SK-N-SH (cell line): ENCODE data around the gene MBD6. TPM values are rescaled to one million over a fixed set of nuclear protein-coding genes. Genes with fewer than 3 reads are reported as not detected.

Experiments used
- CTCF ChIA-PET: fragments of 300-600, 350-600 bp; formaldehyde crosslinking; extraction: SDS; loops from one replicate; lab custom pipeline; 2021; lab: Yijun Ruan, JAX
- POLR2A ChIA-PET: fragments of 350-600 bp; sonication (Branson Sonifier 250); formaldehyde crosslinking; extraction: SDS; loops from one replicate; lab custom pipeline; 2020; ENCODE audit warnings: antibody characterized with exemption, inconsistent platforms; lab: Yijun Ruan, JAX
- DNase-seq: peaks from one replicate; pipeline ENCODE4 v3.0.0; 2012
- H2AFZ ChIP-seq: fragments of 200-600 bp; sonication (generic); 2 replicates; pipeline ENCODE4 v1.8.1; 2016; ENCODE audit warnings: antibody characterized with exemption, mild to moderate bottlenecking, low read depth
- H3F3A ChIP-seq: fragments of 200-600 bp; sonication (generic); replicated peaks from 2 replicates; pipeline ENCODE3; 2016; ENCODE audit warnings: antibody characterized with exemption, mild to moderate bottlenecking; ENCODE audit not compliant: insufficient read depth
- H3K27ac ChIP-seq, 2 experiments: fragments of 200-500 bp in 1 of 2; fragments of 200-600 bp in 1 of 2; sonication (Bioruptor generic) in 1 of 2; sonication (generic), shearing (Covaris generic) in 1 of 2; 2 replicates each; pipeline versions ENCODE4 v1.5.1 to v1.6.1; 2014 to 2016; ENCODE audit warnings: low read depth in 2 of 2, inconsistent platforms in 1 of 2, low read length in 1 of 2, mild to moderate bottlenecking in 1 of 2, mixed read lengths in 1 of 2
- H3K27me3 ChIP-seq: fragments of 200-600 bp; sonication (generic), shearing (Covaris generic); 2 replicates; pipeline ENCODE4 v1.6.1; 2016; ENCODE audit warnings: mixed run types; ENCODE audit not compliant: insufficient read depth
- H3K36me3 ChIP-seq, 2 experiments: fragments of 200-500 bp in 1 of 2; fragments of 200-600 bp in 1 of 2; sonication (Bioruptor generic) in 1 of 2; sonication (generic) in 1 of 2; replicated peaks in 1 of 2; 2 replicates each; pipeline versions ENCODE3 to v1.5.1; 2014 to 2016; ENCODE audit warnings: low read length in 1 of 2, mild to moderate bottlenecking in 1 of 2; ENCODE audit not compliant: insufficient read depth in 2 of 2, control insufficient read depth in 1 of 2
- H3K4me1 ChIP-seq, 2 experiments: fragments of 200-500 bp in 1 of 2; fragments of 200-600 bp in 1 of 2; sonication (Bioruptor generic) in 1 of 2; sonication (generic), shearing (Covaris generic) in 1 of 2; 2 replicates each; pipeline versions ENCODE4 v1.5.1 to v1.6.1; 2014 to 2016; ENCODE audit warnings: low read depth in 1 of 2, low read length in 1 of 2, mixed run types in 1 of 2; ENCODE audit not compliant: insufficient read depth in 2 of 2, control insufficient read depth in 1 of 2
- H3K4me2 ChIP-seq: fragments of 200-600 bp; sonication (generic), shearing (Covaris generic); 2 replicates; pipeline ENCODE4 v1.6.1; 2017; ENCODE audit warnings: mixed run types
- H3K4me3 ChIP-seq, 2 experiments: fragments of 200-500 bp in 1 of 2; fragments of 200-600 bp in 1 of 2; sonication (Bioruptor generic) in 1 of 2; sonication (generic), shearing (Covaris generic) in 1 of 2; 2 replicates each; pipeline versions ENCODE4 v1.5.1 to v1.8.1; 2014 to 2016; ENCODE audit warnings: low read depth in 2 of 2, inconsistent platforms in 1 of 2, low read length in 1 of 2, mild to moderate bottlenecking in 1 of 2, mixed read lengths in 1 of 2, moderate library complexity in 1 of 2
- H3K79me2 ChIP-seq: fragments of 200-600 bp; sonication (generic); 2 replicates; pipeline ENCODE4 v1.8.1; 2017; ENCODE audit warnings: mild to moderate bottlenecking; ENCODE audit not compliant: insufficient read depth
- H3K9ac ChIP-seq: fragments of 200-600 bp; sonication (generic); 2 replicates; pipeline ENCODE4 v1.6.1; 2017; ENCODE audit warnings: mixed run types
- H3K9me2 ChIP-seq: fragments of 200-600 bp; sonication (generic); 2 replicates; pipeline ENCODE4 v1.6.1; 2017; ENCODE audit warnings: mixed run types
- H3K9me3 ChIP-seq: fragments of 200-600 bp; sonication (generic); 2 replicates; pipeline ENCODE4 v1.6.1; 2017; ENCODE audit warnings: mixed run types, mild to moderate bottlenecking, moderate library complexity
- H4K20me1 ChIP-seq: fragments of 200-600 bp; sonication (generic); 2 replicates; pipeline ENCODE4 v1.6.1; 2017; ENCODE audit warnings: mild to moderate bottlenecking, mixed run types; ENCODE audit not compliant: insufficient read depth
- EP300 ChIP-seq, 2 experiments: IDR thresholded peaks; 2 replicates each; pipeline versions ENCODE4 v1.4.0 to v1.6.1; 2012; ENCODE audit warnings: borderline replicate concordance in 1 of 2, low read depth in 1 of 2, low read length in 1 of 2
- FOXJ3 ChIP-seq: sonication (generic); formaldehyde crosslinking; IDR thresholded peaks from 2 replicates; pipeline ENCODE4 v1.5.1; 2020; ENCODE audit warnings: mild to moderate bottlenecking, missing genetic modification reagents
- GATA2 ChIP-seq: sonication (generic); formaldehyde crosslinking; IDR thresholded peaks from 2 replicates; pipeline ENCODE4 v1.5.0; 2020; ENCODE audit warnings: mild to moderate bottlenecking, missing genetic modification reagents
- MEF2A ChIP-seq: IDR thresholded peaks from 2 replicates; pipeline ENCODE4 v1.4.0; 2012; ENCODE audit warnings: low read depth, borderline replicate concordance
- MXI1 ChIP-seq: IDR thresholded peaks from 2 replicates; pipeline ENCODE4 v1.6.1; 2012; ENCODE audit warnings: mild to moderate bottlenecking, low read depth, low read length, improper control_type of control experiment
- NRF1 ChIP-seq: IDR thresholded peaks from 2 replicates; pipeline ENCODE4 v1.6.1; 2012; ENCODE audit warnings: low read depth, mild to moderate bottlenecking, low read length
- POLR2AphosphoS5 ChIP-seq: IDR thresholded peaks from 2 replicates; pipeline ENCODE4 v1.6.1; 2012; ENCODE audit warnings: low read depth, low read length
- RAD21 ChIP-seq: IDR thresholded peaks from 2 replicates; pipeline ENCODE4 v1.6.1; 2012; ENCODE audit warnings: mild to moderate bottlenecking, low read length
- RXRA ChIP-seq: IDR thresholded peaks from 2 replicates; pipeline ENCODE4 v1.4.0; 2012; ENCODE audit warnings: low read depth, mild to moderate bottlenecking, borderline replicate concordance
- SIN3A ChIP-seq: IDR thresholded peaks from 2 replicates; pipeline ENCODE4 v1.6.1; 2012; ENCODE audit warnings: low read depth, mild to moderate bottlenecking, low read length, moderate library complexity, borderline replicate concordance
- TAF1 ChIP-seq: IDR thresholded peaks from 2 replicates; pipeline ENCODE4 v1.6.1; 2012; ENCODE audit warnings: low read depth, mild to moderate bottlenecking, low read length, moderate library complexity, borderline replicate concordance
- TCF12 ChIP-seq: IDR thresholded peaks from 2 replicates; pipeline ENCODE4 v1.4.0; 2012
- TEAD4 ChIP-seq: IDR thresholded peaks from 2 replicates; pipeline ENCODE4 v1.4.0; 2012; ENCODE audit warnings: mild to moderate bottlenecking, borderline replicate concordance; ENCODE audit not compliant: insufficient read depth
- YY1 ChIP-seq: IDR thresholded peaks from 2 replicates; pipeline ENCODE4 v1.4.0; 2012; ENCODE audit warnings: low read depth, mild to moderate bottlenecking
- WGBS: methylation state at CpG from one replicate; pipeline ENCODE4 v1.1.6; 2017; ENCODE audit warnings: low lambda C conversion rate; 5-methylcytosine and 5-hydroxymethylcytosine counted together
- polyA plus RNA-seq, 3 experiments: library from polyadenylated mRNA; depleted of rRNA; stranded (reverse); fragments of >200 nt; gene quantifications; 2 replicates each; pipeline ENCODE4 v1.2.3, GENCODE V29; 2012
- TF ChIP-seq, protein P1 (sequence below): fragments of 150-350 bp; IDR thresholded peaks from 2 replicates; pipeline ENCODE4 v1.6.1; 2017; ENCODE audit warnings: antibody characterized with exemption, low read length, low read depth, borderline replicate concordance
- TF ChIP-seq, protein P2 (sequence below): IDR thresholded peaks from 2 replicates; pipeline ENCODE4 v1.4.0; 2012; ENCODE audit warnings: low read depth, borderline replicate concordance
- TF ChIP-seq, protein P3 (sequence below): IDR thresholded peaks from 2 replicates; pipeline ENCODE4 v1.4.0; 2012; ENCODE audit warnings: low read depth
- TF ChIP-seq, protein P4 (sequence below): fragments of 150-350 bp; IDR thresholded peaks from 2 replicates; pipeline ENCODE4 v1.6.1; 2016; ENCODE audit warnings: mild to moderate bottlenecking, low read depth, low read length
- TF ChIP-seq, protein P5 (sequence below): IDR thresholded peaks from 2 replicates; pipeline ENCODE4 v1.4.0; 2012; ENCODE audit warnings: low read depth, borderline replicate concordance
- TF ChIP-seq, protein P6 (sequence below): fragments of 200-600 bp; sonication (generic); IDR thresholded peaks from 2 replicates; pipeline ENCODE4 v1.6.1; 2017; ENCODE audit warnings: antibody characterized with exemption, mild to moderate bottlenecking, moderate library complexity

MBD6 gene, protein sequence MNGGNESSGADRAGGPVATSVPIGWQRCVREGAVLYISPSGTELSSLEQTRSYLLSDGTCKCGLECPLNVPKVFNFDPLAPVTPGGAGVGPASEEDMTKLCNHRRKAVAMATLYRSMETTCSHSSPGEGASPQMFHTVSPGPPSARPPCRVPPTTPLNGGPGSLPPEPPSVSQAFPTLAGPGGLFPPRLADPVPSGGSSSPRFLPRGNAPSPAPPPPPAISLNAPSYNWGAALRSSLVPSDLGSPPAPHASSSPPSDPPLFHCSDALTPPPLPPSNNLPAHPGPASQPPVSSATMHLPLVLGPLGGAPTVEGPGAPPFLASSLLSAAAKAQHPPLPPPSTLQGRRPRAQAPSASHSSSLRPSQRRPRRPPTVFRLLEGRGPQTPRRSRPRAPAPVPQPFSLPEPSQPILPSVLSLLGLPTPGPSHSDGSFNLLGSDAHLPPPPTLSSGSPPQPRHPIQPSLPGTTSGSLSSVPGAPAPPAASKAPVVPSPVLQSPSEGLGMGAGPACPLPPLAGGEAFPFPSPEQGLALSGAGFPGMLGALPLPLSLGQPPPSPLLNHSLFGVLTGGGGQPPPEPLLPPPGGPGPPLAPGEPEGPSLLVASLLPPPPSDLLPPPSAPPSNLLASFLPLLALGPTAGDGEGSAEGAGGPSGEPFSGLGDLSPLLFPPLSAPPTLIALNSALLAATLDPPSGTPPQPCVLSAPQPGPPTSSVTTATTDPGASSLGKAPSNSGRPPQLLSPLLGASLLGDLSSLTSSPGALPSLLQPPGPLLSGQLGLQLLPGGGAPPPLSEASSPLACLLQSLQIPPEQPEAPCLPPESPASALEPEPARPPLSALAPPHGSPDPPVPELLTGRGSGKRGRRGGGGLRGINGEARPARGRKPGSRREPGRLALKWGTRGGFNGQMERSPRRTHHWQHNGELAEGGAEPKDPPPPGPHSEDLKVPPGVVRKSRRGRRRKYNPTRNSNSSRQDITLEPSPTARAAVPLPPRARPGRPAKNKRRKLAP
- polyA plus RNA-seq (2012; rRNA removed), result 3.6 and 8.6 TPM in 2 replicates
- polyA plus RNA-seq (2012; cell fraction: cytosol; rRNA removed), result 3.1 and 6.8 TPM in 2 replicates
- polyA plus RNA-seq (2012; cell fraction: nucleus; rRNA removed), result 25.4 TPM in 2 replicates

DNA sequence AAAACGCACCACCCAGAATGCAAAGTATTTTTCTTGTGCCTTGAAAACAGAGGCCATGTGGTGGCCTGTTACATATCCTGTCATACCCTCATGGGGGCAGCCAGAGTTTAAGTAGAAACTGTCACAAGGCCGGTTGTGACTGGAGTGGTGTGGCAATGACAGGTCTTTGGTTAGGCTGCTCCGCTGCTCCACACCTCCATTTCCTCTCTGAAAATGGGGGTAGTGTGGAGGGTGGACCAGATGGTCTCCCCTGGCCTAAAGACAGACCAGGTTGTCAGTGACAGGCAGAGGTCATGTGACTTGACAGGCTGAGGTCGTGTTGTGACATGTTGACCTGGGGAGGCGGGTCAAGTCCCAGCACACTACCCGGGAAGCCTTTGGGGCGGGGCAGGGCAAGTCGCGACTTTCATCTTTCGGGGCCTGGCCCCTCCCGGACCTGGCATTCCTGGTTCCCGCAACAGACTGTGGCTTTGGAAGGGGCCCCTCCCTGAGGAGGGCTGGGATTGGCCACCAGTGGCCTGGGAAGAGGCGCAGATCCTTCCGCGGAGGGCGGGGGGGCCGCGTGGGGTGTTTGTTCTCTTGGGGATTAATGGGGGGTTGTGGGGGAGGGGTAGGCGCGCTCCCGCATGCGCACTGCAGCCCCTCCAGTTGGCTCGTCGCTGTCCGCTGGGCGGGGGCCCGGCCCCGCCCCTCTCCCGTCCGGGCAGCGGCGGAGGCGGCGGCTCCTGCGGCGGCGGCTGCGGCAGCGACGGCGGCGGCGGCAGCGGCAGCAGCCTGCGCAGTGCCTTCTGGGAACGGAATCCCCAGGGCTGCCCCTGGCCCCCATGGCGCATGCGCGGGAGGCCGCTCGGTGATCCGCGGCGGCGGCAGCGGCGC lies at the start of gene MBD6:
Gene MBD6, plus strand, starts transcription at position 814 of the 876 bp plus-strand sequence. CDS start 1,480 bp downstream, outside the sequence.
- peaks cover 39 to 46% of the 10 kb centered on the region in 2 experiments for H3K4me1 ChIP-seq
- TF ChIP-seq, protein P1, sequence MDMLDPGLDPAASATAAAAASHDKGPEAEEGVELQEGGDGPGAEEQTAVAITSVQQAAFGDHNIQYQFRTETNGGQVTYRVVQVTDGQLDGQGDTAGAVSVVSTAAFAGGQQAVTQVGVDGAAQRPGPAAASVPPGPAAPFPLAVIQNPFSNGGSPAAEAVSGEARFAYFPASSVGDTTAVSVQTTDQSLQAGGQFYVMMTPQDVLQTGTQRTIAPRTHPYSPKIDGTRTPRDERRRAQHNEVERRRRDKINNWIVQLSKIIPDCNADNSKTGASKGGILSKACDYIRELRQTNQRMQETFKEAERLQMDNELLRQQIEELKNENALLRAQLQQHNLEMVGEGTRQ, result no peak
- TF ChIP-seq, protein P2, sequence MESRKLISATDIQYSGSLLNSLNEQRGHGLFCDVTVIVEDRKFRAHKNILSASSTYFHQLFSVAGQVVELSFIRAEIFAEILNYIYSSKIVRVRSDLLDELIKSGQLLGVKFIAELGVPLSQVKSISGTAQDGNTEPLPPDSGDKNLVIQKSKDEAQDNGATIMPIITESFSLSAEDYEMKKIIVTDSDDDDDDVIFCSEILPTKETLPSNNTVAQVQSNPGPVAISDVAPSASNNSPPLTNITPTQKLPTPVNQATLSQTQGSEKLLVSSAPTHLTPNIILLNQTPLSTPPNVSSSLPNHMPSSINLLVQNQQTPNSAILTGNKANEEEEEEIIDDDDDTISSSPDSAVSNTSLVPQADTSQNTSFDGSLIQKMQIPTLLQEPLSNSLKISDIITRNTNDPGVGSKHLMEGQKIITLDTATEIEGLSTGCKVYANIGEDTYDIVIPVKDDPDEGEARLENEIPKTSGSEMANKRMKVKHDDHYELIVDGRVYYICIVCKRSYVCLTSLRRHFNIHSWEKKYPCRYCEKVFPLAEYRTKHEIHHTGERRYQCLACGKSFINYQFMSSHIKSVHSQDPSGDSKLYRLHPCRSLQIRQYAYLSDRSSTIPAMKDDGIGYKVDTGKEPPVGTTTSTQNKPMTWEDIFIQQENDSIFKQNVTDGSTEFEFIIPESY, result no peak
- TF ChIP-seq MEF2A (no peak; the same call in 1 of the 2 replicates), MXI1 (peak; percentile 97), TEAD4 (0 out of 2 replicates have a peak, but pooled peaks have one; percentile 14), FOXJ3 (CRISPR knock-in tag) (no peak), TAF1 (no peak), YY1 (peak; percentile 36; the same call in 1 of the 2 replicates), GATA2 (CRISPR knock-in tag) (no peak), RAD21 (no peak), RXRA (no peak), SIN3A (peak; percentile 54; the same call in 1 of the 2 replicates), EP300 (IDR thresholded peaks at IDR 0.05; ENCODE audit: borderline replicate concordance in 1 of 2, low read depth in 1 of 2, low read length in 1 of 2) (peak; percentile 2 to 44; a peak in 1 of 4 replicates), POLR2AphosphoS5 (no peak), NRF1 (peak; percentile 77), TCF12 (0 out of 2 replicates have a peak, but pooled peaks have one; percentile 5)
- TF ChIP-seq, protein P3, sequence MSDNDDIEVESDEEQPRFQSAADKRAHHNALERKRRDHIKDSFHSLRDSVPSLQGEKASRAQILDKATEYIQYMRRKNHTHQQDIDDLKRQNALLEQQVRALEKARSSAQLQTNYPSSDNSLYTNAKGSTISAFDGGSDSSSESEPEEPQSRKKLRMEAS, result no peak; the same call in 1 of the 2 replicates
- TF ChIP-seq, protein P4, sequence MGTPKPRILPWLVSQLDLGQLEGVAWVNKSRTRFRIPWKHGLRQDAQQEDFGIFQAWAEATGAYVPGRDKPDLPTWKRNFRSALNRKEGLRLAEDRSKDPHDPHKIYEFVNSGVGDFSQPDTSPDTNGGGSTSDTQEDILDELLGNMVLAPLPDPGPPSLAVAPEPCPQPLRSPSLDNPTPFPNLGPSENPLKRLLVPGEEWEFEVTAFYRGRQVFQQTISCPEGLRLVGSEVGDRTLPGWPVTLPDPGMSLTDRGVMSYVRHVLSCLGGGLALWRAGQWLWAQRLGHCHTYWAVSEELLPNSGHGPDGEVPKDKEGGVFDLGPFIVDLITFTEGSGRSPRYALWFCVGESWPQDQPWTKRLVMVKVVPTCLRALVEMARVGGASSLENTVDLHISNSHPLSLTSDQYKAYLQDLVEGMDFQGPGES, result no peak
- TF ChIP-seq, protein P5, sequence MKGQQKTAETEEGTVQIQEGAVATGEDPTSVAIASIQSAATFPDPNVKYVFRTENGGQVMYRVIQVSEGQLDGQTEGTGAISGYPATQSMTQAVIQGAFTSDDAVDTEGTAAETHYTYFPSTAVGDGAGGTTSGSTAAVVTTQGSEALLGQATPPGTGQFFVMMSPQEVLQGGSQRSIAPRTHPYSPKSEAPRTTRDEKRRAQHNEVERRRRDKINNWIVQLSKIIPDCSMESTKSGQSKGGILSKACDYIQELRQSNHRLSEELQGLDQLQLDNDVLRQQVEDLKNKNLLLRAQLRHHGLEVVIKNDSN, result peak; percentile 78
- TF ChIP-seq, protein P6, sequence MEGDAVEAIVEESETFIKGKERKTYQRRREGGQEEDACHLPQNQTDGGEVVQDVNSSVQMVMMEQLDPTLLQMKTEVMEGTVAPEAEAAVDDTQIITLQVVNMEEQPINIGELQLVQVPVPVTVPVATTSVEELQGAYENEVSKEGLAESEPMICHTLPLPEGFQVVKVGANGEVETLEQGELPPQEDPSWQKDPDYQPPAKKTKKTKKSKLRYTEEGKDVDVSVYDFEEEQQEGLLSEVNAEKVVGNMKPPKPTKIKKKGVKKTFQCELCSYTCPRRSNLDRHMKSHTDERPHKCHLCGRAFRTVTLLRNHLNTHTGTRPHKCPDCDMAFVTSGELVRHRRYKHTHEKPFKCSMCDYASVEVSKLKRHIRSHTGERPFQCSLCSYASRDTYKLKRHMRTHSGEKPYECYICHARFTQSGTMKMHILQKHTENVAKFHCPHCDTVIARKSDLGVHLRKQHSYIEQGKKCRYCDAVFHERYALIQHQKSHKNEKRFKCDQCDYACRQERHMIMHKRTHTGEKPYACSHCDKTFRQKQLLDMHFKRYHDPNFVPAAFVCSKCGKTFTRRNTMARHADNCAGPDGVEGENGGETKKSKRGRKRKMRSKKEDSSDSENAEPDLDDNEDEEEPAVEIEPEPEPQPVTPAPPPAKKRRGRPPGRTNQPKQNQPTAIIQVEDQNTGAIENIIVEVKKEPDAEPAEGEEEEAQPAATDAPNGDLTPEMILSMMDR, result no peak

More for the DNA sequence above, at the start of gene MBD6:
- peak within 1 kb of the TSS; percentile 94 for H3K4me2 ChIP-seq
- H3K27ac ChIP-seq, result peak within 1 kb of the TSS; percentile 93
- CTCF ChIA-PET, result no interaction called here
- no peaks in the 10 kb centered on the region for H3K27me3 ChIP-seq
- H3K9ac ChIP-seq, result peak within 1 kb of the TSS; percentile 86
- DNase-seq, result peak; percentile 98
- peaks cover 40% of the 10 kb centered on the region for H3F3A ChIP-seq
- 6% methylated on average over 7 of the region's 57 CpGs for WGBS
- POLR2A ChIA-PET, result no interaction called here
- peak within 1 kb of the TSS; percentile 15; the same call in 1 of the 2 replicates for H2AFZ ChIP-seq
- H3K4me3 ChIP-seq, result peak within 1 kb of the TSS; percentile 72 to 88
- peaks cover 33 to 41% of the 10 kb centered on the region in 2 experiments for H3K36me3 ChIP-seq
- H3K9me3 ChIP-seq, result no peaks in the 10 kb centered on the region
- peaks cover 36% of the 10 kb centered on the region for H4K20me1 ChIP-seq
- no peaks in the 10 kb centered on the region for H3K9me2 ChIP-seq
- H3K79me2 ChIP-seq, result peaks cover 58% of the 10 kb centered on the region
